Astrocyte of the cerebellum (primary cell): ENCODE data around the gene SLC35D1.

Experiments
- DNase-seq: peaks from one replicate; pipeline ENCODE4 v3.0.0-alpha.2; 2011; ENCODE audit warnings: low read depth
- H3K4me3 ChIP-seq: 2 replicates; pipeline ENCODE4 v1.5.1; 2011; ENCODE audit warnings: mild to moderate bottlenecking, low read depth, low read length, moderate library complexity
- in situ Hi-C: cut with HindIII; loops from 2 replicates; pipeline ENCODE4 v1.10.0; 2017; ENCODE audit warnings: low sequenced_read_pairs
- TF ChIP-seq, protein P1 (sequence below): IDR thresholded peaks from 2 replicates; pipeline ENCODE4 v1.5.1; 2012; ENCODE audit warnings: low read length, low read depth, moderate library complexity, mild to moderate bottlenecking; ENCODE audit errors: missing control alignments

SLC35D1 gene

GRCh38 chr1:67019121-67019520 lies 34.8 kb downstream of the SLC35D1 start:
- in situ Hi-C loops = no loop called here
- DNase-seq = no peak
- no peak overlapping the region for H3K4me3 ChIP-seq
- TF ChIP-seq, protein P1, sequence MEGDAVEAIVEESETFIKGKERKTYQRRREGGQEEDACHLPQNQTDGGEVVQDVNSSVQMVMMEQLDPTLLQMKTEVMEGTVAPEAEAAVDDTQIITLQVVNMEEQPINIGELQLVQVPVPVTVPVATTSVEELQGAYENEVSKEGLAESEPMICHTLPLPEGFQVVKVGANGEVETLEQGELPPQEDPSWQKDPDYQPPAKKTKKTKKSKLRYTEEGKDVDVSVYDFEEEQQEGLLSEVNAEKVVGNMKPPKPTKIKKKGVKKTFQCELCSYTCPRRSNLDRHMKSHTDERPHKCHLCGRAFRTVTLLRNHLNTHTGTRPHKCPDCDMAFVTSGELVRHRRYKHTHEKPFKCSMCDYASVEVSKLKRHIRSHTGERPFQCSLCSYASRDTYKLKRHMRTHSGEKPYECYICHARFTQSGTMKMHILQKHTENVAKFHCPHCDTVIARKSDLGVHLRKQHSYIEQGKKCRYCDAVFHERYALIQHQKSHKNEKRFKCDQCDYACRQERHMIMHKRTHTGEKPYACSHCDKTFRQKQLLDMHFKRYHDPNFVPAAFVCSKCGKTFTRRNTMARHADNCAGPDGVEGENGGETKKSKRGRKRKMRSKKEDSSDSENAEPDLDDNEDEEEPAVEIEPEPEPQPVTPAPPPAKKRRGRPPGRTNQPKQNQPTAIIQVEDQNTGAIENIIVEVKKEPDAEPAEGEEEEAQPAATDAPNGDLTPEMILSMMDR = no peak

- in situ Hi-C loops = no loop called here
These were observed 35.4 kb downstream of the SLC35D1 start for GRCh38 chr1:67018574-67018973.

GRCh38 chr1:67013573-67013972 lies 40.4 kb downstream of the SLC35D1 start:
- TF ChIP-seq, protein P1 = no peak
- no peak for DNase-seq
- in situ Hi-C loops = no loop called here
- no peak overlapping the region for H3K4me3 ChIP-seq

More at GRCh38 chr1:67018574-67018973, 35.4 kb downstream of the SLC35D1 start:
- no peak for DNase-seq
- TF ChIP-seq, protein P1 = no peak
- no peak overlapping the region for H3K4me3 ChIP-seq

DNA sequence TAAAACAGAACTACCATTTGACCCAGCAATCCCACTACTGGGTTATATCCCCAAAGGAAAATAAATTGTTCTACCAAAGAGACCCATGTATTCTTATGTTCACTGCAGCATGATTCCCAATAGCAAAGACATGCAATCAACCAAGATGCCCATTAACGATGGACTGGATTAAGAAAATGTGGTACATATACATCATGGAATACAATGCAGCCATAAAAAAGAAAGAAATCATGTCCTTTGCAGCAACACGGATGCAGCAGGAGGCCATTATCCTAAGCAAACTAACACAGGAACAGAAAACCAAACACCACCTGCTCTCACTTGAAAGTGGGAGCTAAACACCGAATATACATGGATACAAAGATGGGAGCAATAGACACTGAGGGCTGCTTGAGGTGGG lies 44.2 kb downstream of the SLC35D1 start:
- in situ Hi-C loops = no loop called here
- DNase-seq = no peak
- TF ChIP-seq, protein P1 = no peak
- H3K4me3 ChIP-seq = no peak overlapping the region

- H3K4me3 ChIP-seq = no peak overlapping the region
- TF ChIP-seq, protein P1 = no peak
- no peak for DNase-seq
- in situ Hi-C loops = no loop called here
These were observed 48.9 kb downstream of the SLC35D1 start for GRCh38 chr1:67005068-67005467.

DNA sequence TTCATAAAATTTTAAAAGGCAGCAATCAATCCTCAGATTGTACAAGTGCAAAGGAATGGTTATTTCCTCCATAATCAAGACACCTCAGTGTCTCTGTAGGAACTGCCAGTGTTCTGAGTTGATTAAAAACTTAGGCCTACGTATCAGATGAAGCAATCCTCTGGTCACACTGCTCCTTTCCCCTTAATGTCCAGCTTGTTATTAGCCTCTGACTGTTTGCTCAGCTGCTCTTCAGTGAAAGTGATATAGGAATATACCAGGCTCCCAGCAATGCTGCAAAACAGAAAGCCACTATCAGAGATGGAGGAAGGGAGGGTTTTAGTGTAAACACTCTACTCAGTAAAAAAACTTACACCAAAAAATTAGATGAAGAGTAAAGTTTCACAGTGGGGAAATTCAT lies 49.8 kb downstream of the SLC35D1 start:
- no peak for DNase-seq
- TF ChIP-seq, protein P1 = no peak
- no peak overlapping the region for H3K4me3 ChIP-seq
- in situ Hi-C loops = no loop called here

DNA sequence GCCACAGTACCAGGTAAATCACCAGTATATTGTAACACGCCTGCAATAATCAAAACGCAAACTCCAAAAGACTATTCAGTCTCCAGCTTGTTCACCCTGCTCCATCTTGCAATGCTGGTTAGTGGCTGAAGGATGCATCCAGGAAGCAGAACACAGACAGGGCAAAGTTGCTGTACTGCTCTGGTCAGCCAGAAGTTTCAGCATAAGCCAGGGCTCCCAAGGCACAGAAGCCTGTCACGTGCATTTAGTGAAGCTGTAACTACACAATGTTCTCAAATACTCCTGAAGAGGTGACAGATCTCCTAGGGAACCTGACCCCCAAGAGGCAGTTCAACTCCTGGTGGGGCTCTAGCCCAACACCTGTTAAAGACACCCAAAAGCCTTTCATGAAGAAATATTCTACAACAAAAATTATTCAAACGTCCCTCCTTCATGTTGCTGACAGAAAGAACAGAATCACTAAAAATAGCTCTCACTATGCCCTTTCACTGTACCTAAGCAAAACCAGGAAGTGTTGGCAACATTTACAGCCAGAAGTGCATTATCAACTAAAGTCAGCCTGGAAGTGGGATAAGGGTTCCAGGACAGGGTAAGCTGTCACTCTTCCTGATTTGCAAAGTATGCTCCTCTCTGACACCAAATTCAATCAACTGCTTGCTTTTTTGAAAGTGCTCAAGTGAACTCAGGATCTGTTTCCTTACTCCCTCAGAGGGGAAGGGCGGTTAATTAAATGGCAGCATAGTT lies 52.1 kb downstream of the SLC35D1 start:
- H3K4me3 ChIP-seq = no peak overlapping the region
- in situ Hi-C loops = no loop called here
- no peak for DNase-seq
- TF ChIP-seq, protein P1 = no peak
